Psoas muscle (tissue), 8 donors: ENCODE results near the gene LINC01488. TPM values are rescaled to one million over a fixed set of nuclear protein-coding genes. Genes with fewer than 3 reads are reported as not detected.
A peak's percentile ranks its signal among the peaks of the same experiment; 100 is the strongest.

Source experiments
- ATAC-seq, 4 donors: fragments of 200-7000 bp; cut with Tn5 transposase; one replicate each; pipeline ENCODE4 v1.9.1; 2020; ENCODE audit warnings: moderate library complexity in 3 of 4, mild to moderate bottlenecking in 2 of 4
- DNase-seq, 2 donors: peaks; one replicate each; pipeline ENCODE4 v3.0.0-alpha.2; 2020
- H3K27ac ChIP-seq: fragments of 200-600 bp; one replicate; pipeline ENCODE4 v1.8.0; 2022
- H3K27me3 ChIP-seq, 3 donors: fragments of 200-600 bp in 1 of 3; one replicate each; pipeline versions ENCODE4 v1.6.1 to v1.8.0; 2013 to 2022; ENCODE audit warnings: low read length in 2 of 3, mild to moderate bottlenecking in 2 of 3, moderate library complexity in 1 of 3; ENCODE audit not compliant: insufficient read depth in 3 of 3
- H3K36me3 ChIP-seq, 2 donors: fragments of 200-600 bp in 1 of 2; one replicate each; pipeline versions ENCODE4 v1.6.1 to v1.8.0; 2013 to 2022; ENCODE audit warnings: low read depth in 1 of 2, mild to moderate bottlenecking in 1 of 2, moderate library complexity in 1 of 2; ENCODE audit not compliant: insufficient read depth in 1 of 2
- H3K4me1 ChIP-seq: fragments of 200-600 bp; one replicate; pipeline ENCODE4 v1.8.0; 2022
- H3K4me3 ChIP-seq: fragments of 200-600 bp; one replicate; pipeline ENCODE4 v1.8.0; 2022; ENCODE audit warnings: mild to moderate bottlenecking
- H3K9me3 ChIP-seq: fragments of 200-600 bp; one replicate; pipeline ENCODE4 v1.8.0; 2022
- CTCF ChIP-seq: fragments of 200-600 bp; IDR thresholded peaks from one replicate; pipeline ENCODE4 v1.8.0; 2022; ENCODE audit warnings: antibody characterized with exemption
- WGBS, 3 donors: extraction: QIAGEN DNeasy Blood & Tissue Kit; methylation state at CpG; one replicate each; pipeline versions ENCODE4 v1.1.6 to v1.1.7; 2013; 5-methylcytosine and 5-hydroxymethylcytosine counted together
- intact Hi-C, 2 donors: fragments of 100-400 bp; cut with DNase I; formaldehyde crosslinking; loops; one replicate each; pipeline versions ENCODE4 v1.11.0 to v1.14.2; 2022
- polyA plus RNA-seq, 3 donors: library from polyadenylated mRNA; stranded (reverse); fragments of 200-250 nt; gene quantifications; one replicate each; pipeline ENCODE4 v1.2.3, GENCODE V29; 2013
- total RNA-seq, 4 donors: library from RNA; stranded (reverse); fragmentation: NEBNext Ultra II Directional in 2 of 4; extraction: Animal tissue kit (Norgen Biotek cat#: 25700) in 2 of 4; gene quantifications; one replicate each; pipeline versions ENCODE4 v1.2.1 to v1.2.4, GENCODE V29; 2021 to 2023
- donor health status: healthy with polysubstance abuse.
- donor health status: DM: no; HTN: no; CAD: no; lungs with moderate emphysema.
- donor health status: Bipolar disorder and iron deficiency.
- donor health status: healthy.
- donor health status: DM: yes; HTN: yes; CAD: no.
- donor health status: DM: no; HTN: no; CAD: no.
- donor health status: DM: no; HTN: no; CAD: no.
- donor health status: DM: yes; HTN: yes; CAD: no.

The LINC01488 gene
- total and polyA plus RNA-seq, 7 donors: 0.03 TPM; not detected in 6

- 85 to 87% (median 86%) methylated on average over 19 of the region's 19 CpGs for WGBS, 3 donors
- peaks cover 3% of the 10 kb centered on the region for H3K4me1 ChIP-seq
Observed at GRCh38 chr11:69475141-69475865, 6.2 kb upstream of the LINC01488 start.

GRCh38 chr11:69475866-69476471 is 5.5 kb upstream of the LINC01488 start:
- ATAC-seq (no peak), DNase-seq (peak; percentile 11 to 32)
- Histone ChIP-seq H3K4me1 (peaks cover 6% of the 10 kb centered on the region), H3K4me3 (no peak overlapping the region), H3K9me3 (no peaks in the 10 kb centered on the region), H3K36me3 (no peaks in the 10 kb centered on the region), H3K27me3 (peaks cover 0 to 6% (median 4%) of the 10 kb centered on the region in 3 donors), H3K27ac (no peak overlapping the region)
- WGBS, 3 donors: 77 to 79% (median 78%) methylated on average over 21 to 24 of the region's 24 CpGs
- TF ChIP-seq CTCF: no peak
- intact Hi-C loops: no loop called here

More at GRCh38 chr11:69475141-69475865, 6.2 kb upstream of the LINC01488 start:
- no peak for TF ChIP-seq CTCF
- no peaks in the 10 kb centered on the region for H3K9me3 ChIP-seq
- H3K4me3 ChIP-seq: no peak overlapping the region
- no peaks in the 10 kb centered on the region for H3K36me3 ChIP-seq
- H3K27ac ChIP-seq: no peak overlapping the region
- DNase-seq (peak in 1 of 2 donors; percentile 50), ATAC-seq (no peak)
- peaks cover 0 to 6% (median 4%) of the 10 kb centered on the region in 3 donors for H3K27me3 ChIP-seq
- intact Hi-C loops: no loop called here

- peaks cover 0 to 6% (median 1%) of the 10 kb centered on the region in 3 donors for H3K27me3 ChIP-seq
- H3K36me3 ChIP-seq: no peaks in the 10 kb centered on the region
- no peak for ATAC-seq
- H3K27ac ChIP-seq: no peak overlapping the region
- no peaks in the 10 kb centered on the region for H3K9me3 ChIP-seq
- TF ChIP-seq CTCF: no peak
- peaks cover 6% of the 10 kb centered on the region for H3K4me1 ChIP-seq
- intact Hi-C loops: no loop called here
- WGBS, 3 donors: 82 to 89% (median 88%) methylated on average over 16 of the region's 16 CpGs
- peak in 1 of 2 donors; percentile 25 for DNase-seq
- no peak overlapping the region for H3K4me3 ChIP-seq
Observed at GRCh38 chr11:69476509-69476961, 4.9 kb upstream of the LINC01488 start.

GRCh38 chr11:69477086-69477485 is 4.4 kb upstream of the LINC01488 start:
- no peak overlapping the region for H3K4me3 ChIP-seq
- no peak overlapping the region for H3K27ac ChIP-seq
- TF ChIP-seq CTCF: no peak
- peaks cover 0 to 5% (median 1%) of the 10 kb centered on the region in 3 donors for H3K27me3 ChIP-seq
- DNase-seq: peak; percentile 7 to 31
- intact Hi-C loops: no loop called here
- H3K36me3 ChIP-seq: no peaks in the 10 kb centered on the region
- no peaks in the 10 kb centered on the region for H3K9me3 ChIP-seq
- WGBS, 3 donors: 92 to 96% (median 94%) methylated on average over 16 of the region's 16 CpGs
- H3K4me1 ChIP-seq: peaks cover 6% of the 10 kb centered on the region
- ATAC-seq: no peak
